HG02759 (cell line): Measurements from ENCODE around the gene DDX28.
A peak's percentile ranks its signal among the peaks of the same experiment; 100 is the strongest.
"Not testable (repeated sequence)": the region's sequence is repeated elsewhere in the genome, so short reads cannot be mapped to it uniquely, and the experiment has no call there.

Experiments
- ATAC-seq: cut with Tn5 transposase; IDR thresholded peaks from one replicate; pipeline ENCODE4 v1.9.1; 2021; ENCODE audit warnings: mild to moderate bottlenecking, moderate library complexity; ENCODE audit not compliant: unreplicated experiment

DDX28 gene

DNA sequence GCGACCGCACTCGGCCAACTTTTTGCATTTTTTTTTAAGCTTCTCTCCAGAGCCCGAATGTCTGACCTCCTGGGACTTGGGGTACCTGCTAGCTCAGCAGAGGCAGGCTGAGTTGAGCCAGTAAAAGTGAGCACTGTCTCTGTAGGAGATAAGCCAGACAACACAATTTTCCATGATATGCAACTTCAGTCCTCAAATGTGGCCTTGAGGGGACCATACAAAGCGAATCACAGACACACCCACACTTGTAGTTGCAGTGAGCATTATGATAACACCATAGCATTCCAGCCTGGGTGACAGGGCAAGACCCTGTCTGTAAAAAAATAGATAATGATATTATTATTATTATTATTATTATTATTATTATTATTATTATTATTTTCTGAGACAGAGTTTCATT lies 26.4 kb downstream of the DDX28 start:
- ATAC-seq = no peak

DNA sequence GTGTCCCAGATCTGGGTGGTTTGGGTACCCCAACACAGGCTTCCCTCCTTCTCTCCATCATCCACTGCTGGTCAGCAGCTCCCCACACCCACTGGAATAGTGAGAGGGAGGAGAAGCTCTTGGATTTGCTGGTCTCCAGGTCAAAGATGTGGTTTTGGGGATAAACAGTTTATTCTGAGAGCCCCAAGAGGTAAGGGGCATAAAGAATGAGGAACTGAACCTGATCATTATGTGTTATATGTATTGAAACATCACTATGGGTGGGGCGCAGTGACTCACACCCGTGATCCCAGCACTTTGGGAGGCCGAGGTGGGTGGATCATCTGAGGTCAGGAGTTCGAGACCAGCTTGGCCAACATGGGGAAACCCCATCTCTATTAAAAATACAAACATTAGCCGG lies 27.6 kb downstream of the DDX28 start:
- ATAC-seq = no peak

DNA sequence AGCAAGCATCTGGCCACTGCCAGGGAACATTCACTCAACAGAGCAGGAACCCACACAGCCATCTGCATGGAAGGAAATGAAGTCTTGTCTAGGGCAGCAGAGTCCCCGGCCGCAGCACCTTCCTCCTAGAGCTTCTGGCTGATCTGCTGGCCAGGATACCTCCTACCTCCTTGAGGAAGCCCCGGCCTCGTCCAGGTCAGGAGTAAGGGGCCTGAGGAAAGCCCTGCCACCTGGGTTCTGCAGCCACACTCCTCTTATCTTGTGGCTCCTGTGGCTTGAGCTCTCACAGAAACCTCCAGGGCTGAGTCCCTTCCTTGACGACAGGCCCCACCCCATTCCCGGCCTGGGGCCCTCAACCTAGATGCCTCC lies 29.0 kb downstream of the DDX28 start:
- ATAC-seq = not testable (repeated sequence)

DNA sequence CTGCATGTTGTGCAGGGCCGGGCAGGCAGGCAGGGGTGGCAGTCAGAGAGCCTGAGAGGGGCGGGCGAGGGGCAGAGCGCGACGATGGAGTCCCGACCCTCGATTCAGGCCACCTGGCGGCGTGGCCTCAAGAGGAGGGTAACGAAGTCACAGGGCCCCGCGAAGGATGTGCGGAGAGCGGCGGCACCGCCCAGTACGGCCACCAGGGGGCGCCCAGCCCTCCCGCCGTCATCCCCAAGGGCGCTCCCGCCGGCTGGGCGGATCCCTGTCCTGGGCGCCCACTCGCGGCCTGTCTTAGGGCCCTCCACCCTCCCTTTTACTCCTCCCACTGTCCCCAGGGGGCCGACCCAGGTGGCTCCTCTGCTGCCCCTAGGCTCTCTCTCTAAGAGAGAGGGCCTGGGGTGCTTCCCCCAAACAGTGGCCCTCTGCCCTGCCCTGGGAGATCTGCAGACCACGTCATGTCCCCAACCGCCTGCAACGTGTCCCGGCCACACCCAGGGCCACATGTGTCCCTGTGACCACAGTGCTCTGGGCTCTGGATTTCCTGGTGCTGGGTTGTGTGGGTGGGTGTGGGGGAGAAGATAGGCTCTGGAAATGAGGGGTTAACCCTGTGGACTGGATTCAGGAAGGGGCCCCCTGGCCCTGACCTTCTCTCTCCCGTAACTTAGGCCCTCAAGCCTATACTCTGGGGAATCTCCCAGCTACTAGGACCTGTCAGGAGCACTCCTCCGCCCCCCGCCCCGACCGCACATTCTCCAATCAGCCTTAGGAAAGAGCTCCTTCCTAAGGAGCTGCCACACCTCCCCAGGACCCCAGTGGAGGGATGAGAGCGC lies 29.6 kb downstream of the DDX28 start:
- peak; percentile 75 for ATAC-seq

DNA sequence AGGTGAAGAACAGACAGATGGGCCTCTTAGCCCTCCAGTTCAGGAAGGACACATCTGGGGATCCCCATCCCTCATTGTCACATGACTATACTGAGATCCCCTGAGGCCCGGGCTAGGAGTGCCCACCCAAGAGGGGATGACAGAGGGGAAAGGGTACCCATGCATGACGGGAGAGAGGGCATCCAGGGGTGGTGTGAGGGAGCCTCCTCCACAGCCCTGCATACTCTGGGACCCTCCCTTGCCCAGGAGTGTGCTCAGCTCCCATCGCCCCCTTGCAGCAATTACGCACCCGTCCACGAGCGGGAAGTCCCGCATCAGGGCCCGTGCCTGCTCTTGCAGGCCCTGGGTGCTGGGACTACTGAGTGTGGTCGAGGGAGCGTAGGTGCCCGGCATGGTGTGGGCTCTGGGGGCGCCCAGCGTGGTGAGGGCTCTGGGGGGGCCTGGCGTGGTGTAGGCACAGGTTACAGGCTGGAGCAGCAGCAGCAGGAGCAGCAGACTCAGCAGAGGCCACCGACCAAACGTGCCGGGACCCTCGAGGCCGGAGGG lies 30.3 kb downstream of the DDX28 start:
- ATAC-seq = peak; percentile 5

DNA sequence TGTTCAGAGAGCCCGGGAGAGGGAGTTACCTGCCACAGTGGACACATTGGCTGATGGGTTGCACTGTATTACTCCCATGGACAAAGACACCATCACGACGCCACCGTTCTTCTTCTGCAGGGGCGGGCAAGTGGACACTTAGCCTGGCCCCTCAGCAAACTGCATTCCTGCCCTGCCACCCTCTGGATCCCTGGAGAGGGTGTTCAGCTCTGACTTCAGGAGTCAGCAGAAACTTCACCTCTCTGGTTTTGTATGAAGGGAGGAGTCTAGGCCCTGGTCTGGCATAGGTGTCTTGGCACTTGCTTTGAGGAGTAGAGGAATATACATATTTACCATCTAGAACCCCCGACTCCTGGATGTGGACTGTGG lies 33.0 kb downstream of the DDX28 start:
- ATAC-seq = no peak

DNA sequence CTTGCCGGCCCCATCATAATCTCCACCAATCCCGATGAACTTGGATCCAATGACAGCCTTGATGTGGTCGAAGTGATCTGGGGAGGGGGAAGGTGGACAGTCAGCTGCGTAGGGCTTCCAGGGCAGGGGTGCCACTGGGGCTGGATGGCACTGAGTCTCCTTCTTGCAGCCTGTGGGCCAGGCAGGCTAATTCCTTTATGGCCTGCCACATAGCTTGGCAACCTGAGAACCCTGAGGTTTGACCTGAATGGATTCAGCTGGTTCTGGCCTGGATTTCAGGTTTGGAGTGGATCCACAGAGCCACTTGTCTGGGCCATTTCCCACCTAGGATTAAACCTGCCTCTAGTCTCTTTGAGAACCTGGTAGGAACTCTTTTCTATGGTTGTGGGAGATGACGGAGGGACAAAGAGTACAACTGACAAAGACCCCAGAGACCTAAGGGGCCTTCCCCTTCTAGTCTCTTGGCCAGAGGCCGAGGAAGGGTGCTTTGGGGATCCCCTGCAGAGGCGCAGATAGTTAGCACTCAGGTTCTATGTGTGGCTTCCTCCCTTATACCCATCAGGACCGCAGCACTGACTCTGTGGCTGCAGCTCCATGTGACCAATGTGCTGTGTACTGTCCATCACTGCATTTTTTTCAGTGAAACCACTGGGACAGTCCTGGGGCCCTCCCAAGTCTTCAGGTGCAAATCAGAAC lies 33.6 kb downstream of the DDX28 start:
- no peak for ATAC-seq

DNA sequence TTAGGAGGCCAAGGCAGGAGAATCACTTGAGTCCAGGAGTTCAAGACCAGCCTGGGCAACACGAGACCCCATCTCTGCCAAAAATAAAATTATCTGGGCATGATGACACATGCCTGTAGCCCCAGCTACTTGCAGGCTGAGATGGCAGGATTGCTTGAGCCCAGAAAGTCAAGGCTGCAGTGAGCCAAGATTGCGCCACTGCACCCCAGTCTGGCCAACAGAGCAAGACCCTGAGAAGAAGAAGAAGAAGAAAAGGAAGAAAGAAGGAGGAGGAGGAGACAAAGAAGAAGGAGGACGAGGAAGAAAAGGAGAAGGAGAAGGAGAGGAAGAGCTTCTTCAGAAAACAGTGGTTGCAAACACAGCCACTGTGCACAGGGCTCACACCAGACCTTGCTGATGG lies 34.4 kb downstream of the DDX28 start:
- no peak for ATAC-seq

DNA sequence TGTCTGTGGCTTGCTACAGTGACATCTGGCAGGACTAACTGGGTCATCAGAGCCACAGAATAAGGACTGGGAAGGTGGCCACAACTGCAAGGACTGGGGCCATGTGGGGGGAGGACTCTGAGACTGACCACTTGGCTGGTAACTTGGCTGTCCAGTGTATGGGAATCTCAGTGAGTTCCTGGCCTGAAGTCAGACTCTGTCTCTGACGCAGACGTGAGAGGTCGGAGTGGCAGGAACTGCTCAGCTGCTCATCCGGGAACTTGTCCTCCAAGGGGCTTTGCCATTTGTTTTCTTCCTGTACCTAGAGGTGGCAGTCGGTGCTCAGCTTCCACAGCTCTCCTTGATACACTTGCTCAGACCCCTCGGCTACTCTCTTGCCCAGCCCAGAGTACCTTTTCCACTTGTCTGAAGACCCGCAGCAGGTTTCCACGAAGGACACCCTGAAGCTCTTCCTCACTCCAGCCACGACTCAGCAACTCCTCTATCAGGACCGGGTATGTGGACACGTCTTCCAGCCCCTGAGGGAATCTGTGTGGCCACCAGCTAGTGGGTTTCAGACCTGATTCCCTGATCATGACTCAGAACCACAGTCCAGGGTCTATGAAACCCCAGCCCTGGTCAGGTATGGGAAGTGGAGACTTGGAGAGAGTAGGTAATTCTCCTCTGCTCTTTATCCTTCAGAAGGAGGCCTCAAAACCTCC lies 35.4 kb downstream of the DDX28 start:
- no peak for ATAC-seq

DNA sequence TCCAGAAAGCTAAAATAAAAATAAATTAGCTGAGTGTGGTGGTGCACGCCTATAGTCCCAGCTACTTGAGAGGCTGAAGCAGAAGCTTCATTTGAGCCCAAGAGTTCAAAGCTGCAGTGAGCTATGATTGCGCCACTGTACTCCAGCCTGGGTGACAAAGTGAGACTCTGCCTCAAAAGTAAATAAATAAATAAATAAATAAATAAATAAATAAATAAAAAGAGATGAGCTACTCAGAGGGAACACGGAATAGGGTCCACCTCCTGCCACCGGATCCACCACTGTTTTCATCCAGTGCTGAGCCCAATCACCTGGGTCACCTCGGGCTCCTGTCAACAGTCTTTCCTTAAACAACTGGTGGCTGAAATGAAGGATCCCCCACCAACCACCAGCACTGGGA lies 36.1 kb downstream of the DDX28 start:
- no peak for ATAC-seq

DNA sequence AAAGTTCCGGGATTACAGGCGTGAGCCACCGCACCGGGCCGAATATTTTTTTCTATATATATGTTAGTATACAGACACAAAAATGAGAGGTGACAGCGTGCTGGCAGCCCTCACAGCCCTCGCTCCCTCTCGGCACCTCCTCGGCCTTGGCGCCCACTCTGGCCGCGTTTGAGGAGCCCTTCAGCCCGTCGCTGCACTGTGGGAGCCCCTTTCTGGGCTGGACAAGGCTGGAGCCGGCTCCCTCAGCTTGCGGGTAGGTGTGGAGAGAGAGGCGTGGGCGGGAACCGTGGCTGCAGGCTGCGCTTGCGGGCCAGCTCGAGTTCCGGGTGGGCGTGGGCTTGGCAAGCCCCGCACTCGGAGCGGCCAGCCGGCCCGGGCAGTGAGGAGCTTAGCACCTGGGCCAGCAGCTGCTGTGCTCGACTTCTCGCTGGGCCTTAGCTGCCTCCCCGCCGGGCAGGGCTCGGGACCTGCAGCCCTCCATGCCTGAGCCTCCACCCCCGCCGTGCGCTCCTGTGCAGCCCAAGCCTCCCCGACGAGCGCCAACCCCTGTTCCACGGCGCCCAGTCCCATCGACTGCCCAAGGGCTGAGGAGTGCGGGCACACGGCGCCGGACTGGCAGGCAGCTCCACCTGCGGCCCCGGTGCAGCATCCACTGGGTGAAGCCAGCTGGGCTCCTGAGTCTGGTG lies 40.9 kb downstream of the DDX28 start:
- no peak for ATAC-seq

DNA sequence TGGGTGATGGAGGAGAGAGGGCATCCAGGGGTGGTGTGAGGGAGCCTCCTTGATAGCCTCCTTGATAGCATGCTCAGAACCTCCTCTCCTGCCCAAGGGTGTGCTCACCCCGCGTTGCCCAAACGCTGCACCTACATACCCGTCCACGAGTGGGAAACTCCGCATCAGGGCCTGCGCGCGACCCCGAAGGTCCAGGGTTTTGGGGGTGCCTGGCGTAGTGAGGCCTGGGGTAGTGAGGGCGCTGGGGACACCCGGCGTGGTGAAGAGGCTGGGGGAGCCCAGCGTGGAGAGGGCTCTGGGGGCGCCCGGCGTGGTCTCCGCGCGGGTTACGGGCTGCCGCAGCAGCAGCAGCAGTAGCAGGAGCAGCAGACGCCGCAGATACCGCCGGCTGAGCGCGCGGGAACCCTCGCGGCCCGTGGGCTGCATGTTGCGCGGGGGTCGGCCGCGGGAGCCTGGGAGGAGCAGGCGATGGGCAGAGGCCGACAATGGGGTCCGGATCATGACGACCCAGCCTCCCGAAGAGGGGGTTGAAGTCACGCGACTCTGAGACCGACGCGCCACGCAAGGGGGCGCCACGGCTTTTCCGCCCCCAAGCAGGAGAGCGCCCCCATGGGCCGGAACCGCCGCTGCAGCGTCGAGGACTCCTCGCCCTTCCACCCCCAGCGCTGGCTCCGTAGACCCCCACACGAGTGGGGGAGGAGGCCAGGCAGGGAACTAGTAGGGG lies 42.9 kb downstream of the DDX28 start, which contains the start of gene DPEP3:
Gene DPEP3 (minus strand): TSS at position 545 of the 724 bp plus-strand sequence. CDS start 119 bp downstream, at position 426.
- no peak for ATAC-seq

DNA sequence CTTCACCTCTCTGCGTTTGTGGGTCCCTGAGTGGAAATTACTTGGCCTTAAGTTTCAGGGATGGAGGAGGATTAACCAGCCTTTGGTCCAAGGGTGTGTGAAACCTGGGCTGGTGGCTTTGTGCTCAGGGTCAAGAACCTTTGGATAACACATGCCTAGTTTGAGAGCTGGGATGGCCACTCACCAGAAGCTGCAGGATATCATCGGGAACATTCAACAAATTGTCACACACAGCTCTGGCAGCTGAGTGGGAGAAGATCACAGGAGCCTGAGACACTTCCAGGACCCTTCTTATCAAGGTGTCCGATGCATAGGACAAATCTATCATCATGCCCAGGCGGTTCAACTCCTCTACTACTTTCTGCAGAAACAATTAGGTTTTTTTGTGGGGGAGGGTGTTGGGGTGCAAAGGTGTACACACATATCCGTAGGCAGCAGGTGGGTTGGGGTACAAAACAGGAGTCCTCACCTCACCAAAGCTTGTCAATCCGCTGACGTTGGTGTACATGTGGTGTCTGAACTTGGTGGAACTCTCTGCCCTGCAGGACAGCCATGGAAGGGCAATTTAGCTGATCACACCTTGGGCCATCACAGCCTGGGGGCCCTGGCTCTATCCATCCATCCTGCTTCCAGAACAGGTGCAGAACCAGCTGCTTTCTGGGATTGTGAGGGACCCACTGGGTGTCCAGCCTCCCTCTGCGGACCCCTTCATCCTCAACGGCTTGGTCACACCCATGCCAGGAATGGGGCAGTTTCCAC lies 45.4 kb downstream of the DDX28 start:
- ATAC-seq = no peak

DNA sequence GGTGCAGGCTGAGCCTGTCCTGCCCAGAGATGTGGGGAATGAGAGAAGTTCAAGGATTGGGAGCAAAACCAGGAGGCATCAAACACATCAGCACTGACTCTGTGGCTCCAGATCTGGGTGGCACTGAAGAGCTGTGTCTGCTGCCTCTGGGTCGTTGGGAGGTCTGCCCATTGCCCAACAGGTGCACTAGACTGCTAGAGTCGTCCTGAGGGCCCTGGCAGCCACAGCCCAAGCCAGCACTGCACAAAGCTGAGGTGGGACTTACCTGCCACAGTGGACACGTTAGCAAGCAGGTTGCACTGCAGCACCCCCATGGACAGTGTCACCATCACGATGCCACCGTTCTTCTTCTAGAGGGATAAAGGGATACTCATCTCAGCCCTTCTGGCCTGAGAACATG lies 46.0 kb downstream of the DDX28 start:
- ATAC-seq = no peak

DNA sequence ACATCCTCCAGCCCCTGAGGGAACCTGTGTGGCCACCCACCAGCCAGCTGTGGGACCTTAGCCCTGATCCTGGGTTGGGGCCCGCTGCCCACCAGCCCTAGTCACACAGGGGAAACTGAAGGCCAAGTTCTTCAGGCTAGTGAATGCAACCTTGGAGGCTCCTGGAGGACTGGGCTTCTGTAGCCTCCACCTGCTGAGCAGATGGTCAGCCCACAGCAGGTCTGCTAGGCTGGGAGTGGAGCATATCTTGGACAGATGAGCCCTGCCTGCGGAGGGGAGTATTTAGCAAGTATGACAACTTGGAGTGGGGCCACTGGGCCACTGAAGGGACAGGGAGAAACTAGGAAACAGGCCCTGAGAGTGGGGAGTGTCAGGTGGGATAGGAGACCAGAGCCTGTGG lies 46.8 kb downstream of the DDX28 start:
- no peak for ATAC-seq

DNA sequence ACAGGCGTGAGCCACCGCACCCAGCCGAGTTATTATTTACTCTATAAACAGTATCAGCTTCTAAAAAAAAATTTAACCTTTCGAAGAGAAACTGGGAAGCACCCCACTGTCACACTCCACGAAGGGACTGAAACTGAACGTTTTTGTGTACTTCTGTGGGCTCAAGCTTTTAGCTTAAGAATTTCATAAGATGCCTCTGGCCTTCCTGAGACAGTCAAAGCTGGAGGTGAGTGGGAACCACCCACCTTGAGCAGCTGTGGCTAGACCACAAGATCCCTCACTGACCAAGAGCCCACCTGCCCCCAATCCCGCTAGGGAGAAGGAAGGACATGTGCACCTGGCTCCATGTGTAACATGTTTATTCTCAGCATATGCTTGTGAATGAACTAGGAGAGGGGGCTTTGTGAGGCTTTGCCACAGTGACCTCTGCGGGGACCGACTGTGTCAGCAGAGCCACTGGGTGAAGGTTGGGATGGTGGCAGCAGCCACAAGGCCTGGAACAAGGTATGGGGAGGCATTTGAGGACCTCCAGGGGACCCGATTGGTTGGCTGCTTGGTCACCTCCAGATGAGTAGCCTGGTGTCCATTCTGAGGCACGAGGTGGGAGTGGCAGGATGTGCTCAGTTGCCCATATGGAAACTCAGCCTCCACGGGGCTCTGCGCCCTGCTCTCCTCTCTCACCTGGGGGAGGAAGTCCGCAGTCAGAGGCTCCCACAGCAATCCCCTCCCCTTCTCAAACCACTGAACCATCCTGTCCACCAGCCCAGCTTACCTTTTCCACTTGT lies 47.5 kb downstream of the DDX28 start:
- ATAC-seq = no peak

DNA sequence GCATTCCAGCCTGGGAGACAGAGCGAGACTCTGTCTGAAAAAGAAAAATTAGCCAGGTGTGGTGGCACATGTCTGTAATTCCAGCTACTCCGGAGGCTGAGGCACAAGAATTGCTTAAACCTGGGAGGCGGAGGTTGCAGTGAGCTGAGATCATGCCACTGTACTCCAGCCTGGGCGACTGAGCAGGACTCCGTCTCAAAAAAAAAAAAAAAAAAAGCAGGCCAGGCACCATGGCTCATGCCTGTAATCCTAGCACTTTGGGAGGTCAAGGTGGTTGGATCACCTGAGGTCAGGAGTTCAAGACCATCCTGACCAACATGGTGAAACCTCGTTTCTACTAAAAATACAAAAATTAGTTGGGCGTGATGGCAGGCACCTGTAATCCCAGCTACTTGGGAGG lies 50.7 kb downstream of the DDX28 start:
- not testable (repeated sequence) for ATAC-seq

DNA sequence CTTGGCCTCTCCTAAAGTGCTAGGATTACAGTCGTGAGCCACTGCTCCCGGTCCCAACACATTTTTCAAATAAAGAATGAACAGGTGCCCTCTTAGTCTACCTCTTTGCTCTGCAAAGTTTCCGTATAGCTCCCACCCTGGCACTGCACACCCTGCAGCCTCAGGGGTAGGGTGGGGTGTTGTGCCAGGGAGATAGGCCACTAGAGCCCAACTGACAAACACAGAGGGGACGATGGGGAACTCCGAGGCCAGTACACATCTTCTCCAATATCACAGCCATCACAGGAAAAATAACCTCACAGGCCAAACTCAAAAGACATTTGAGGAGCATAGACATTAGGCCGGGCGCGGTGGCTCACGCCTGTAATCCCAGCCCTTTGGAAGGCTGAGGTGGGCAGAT lies 51.9 kb downstream of the DDX28 start:
- ATAC-seq = no peak
